Mononuclear cell (primary cell): ENCODE results near the gene ALDH7A1. TPM values are rescaled to one million over a fixed set of nuclear protein-coding genes. Genes with fewer than 3 reads are reported as not detected.
"Not testable (repeated sequence)": the region's sequence is repeated elsewhere in the genome, so short reads cannot be mapped to it uniquely, and the experiment has no call there.

Experiments used
- H3K27me3 ChIP-seq: 2 replicates; pipeline ENCODE4 v1.6.0; 2011; ENCODE audit warnings: low read length, control low read depth; ENCODE audit not compliant: insufficient read depth
- H3K4me1 ChIP-seq: 2 replicates; pipeline ENCODE4 v1.5.1; 2011; ENCODE audit warnings: mild to moderate bottlenecking, low read length, control low read depth; ENCODE audit not compliant: insufficient read depth
- H3K4me3 ChIP-seq: 2 replicates; pipeline ENCODE4 v1.5.1; 2011; ENCODE audit warnings: mild to moderate bottlenecking, low read length, moderate library complexity
- H3K9me3 ChIP-seq: 2 replicates; pipeline ENCODE4 v1.5.1; 2011; ENCODE audit warnings: low read depth, mild to moderate bottlenecking, control low read depth, low read length
- total RNA-seq: library from RNA; depleted of rRNA; stranded (reverse); fragments of >200 nt; gene quantifications from one replicate; pipeline ENCODE4 v1.2.3, GENCODE V29; 2012

ALDH7A1 gene
- total RNA-seq, 1 donor: 0.31 TPM

DNA sequence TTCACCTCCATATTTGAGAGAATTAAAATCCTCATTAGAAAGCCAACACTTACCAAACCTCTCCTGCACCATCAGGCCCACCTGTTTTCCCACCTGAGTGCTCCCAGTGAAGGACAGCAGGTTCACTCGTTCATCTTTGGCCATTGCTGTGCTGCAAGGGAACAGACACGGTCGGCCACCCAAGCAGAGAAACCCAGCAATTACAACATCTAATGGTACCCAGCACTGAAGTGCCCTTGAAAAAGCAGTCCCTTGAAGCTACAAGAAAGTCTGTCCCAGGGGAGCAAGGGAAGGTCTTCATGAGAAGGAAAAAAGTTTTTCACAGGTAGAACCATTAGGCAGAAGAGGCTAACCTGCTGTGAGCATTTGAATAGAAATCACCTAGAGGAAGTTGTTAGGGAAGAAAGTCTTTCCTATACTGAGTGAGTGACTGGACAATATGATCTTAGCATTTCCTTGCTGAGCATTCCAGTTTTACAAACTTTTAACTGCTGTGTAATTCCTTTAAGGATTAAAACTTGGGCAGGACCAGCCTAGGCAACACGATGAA is 26.7 kb downstream of the ALDH7A1 start:
- Histone ChIP-seq H3K4me1 (no peaks in the 10 kb centered on the region), H3K9me3 (no peaks in the 10 kb centered on the region), H3K27me3 (no peaks in the 10 kb centered on the region), H3K4me3 (no peak overlapping the region)

GRCh38 chr5:126562823-126563222 is 32.2 kb downstream of the ALDH7A1 start:
- no peaks in the 10 kb centered on the region for H3K9me3 ChIP-seq
- H3K4me3 ChIP-seq: no peak overlapping the region
- no peaks in the 10 kb centered on the region for H3K4me1 ChIP-seq
- no peaks in the 10 kb centered on the region for H3K27me3 ChIP-seq

DNA sequence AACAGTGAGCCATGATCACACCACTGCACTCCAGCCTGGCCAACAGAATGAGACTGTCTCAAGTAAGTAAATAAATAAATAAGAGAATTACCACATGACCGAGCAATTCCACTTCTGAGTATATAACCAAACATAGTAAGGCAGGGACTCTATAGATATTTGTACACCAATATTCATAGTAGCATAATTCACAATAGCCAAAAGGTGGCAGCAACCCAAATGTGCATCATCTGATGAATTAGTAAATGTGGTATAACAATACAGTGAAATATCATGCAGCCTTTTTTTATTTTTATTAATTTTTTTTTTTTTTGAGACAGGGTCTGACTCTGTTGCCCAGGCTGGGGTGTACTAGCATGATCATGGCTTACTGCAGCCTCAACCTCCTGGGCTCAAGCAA is 33.1 kb downstream of the ALDH7A1 start:
- Histone ChIP-seq H3K27me3 (no peaks in the 10 kb centered on the region), H3K4me3 (no peak overlapping the region), H3K4me1 (no peaks in the 10 kb centered on the region), H3K9me3 (no peaks in the 10 kb centered on the region)

- H3K9me3 ChIP-seq, H3K4me3 ChIP-seq, H3K27me3 ChIP-seq, H3K4me1 ChIP-seq: not testable (repeated sequence)
Observed at GRCh38 chr5:126555101-126555500, 39.9 kb downstream of the ALDH7A1 start.

DNA sequence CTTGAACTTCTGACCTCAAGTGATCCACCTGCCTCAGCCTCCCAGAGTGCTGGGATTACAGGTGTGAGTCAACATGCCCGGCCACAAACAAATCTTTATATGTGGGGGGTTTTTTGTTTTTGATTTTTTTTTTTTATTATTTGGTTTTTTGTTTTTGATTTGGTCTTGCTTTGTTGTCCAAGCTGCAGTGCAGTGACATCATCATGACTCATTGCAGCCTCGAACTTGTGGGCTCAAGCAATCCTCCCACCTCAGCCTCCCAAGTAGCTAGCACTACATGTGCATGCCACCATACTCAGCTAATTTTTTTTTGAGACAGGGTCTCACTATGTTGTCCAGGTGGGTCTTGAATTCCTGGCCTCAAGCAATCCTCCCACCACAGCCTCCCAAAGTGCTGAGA is 42.4 kb downstream of the ALDH7A1 start:
- Histone ChIP-seq H3K4me3 (no peak overlapping the region), H3K27me3 (no peaks in the 10 kb centered on the region), H3K4me1 (no peaks in the 10 kb centered on the region), H3K9me3 (no peaks in the 10 kb centered on the region)

- H3K9me3 ChIP-seq: no peaks in the 10 kb centered on the region
- no peaks in the 10 kb centered on the region for H3K4me1 ChIP-seq
- no peak overlapping the region for H3K4me3 ChIP-seq
- no peaks in the 10 kb centered on the region for H3K27me3 ChIP-seq
Observed at GRCh38 chr5:126544087-126544740, 50.8 kb downstream of the ALDH7A1 start.

DNA sequence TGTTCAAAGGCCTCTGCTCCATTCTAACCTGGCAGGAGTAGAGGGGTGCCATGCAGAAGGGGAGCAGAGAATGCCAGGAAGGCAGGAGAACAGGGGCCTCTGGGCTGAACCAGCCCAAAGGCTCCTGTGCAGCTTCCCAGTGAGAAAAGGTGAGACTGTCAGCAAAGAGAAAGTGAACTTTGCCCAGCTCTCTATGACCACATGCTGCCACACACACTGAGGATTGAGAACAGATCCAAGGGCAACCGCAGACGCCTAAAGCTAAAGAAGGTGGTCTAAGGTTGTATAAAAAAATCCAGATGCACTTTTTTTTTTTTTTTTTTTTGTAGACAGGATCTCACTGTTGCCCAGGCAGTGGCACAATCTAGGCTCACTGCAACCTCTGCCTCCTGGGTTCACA is 51.4 kb downstream of the ALDH7A1 start:
- Histone ChIP-seq H3K27me3 (no peaks in the 10 kb centered on the region), H3K4me1 (no peaks in the 10 kb centered on the region), H3K9me3 (no peaks in the 10 kb centered on the region), H3K4me3 (no peak overlapping the region)

GRCh38 chr5:126543009-126543408 is 52.0 kb downstream of the ALDH7A1 start:
- no peaks in the 10 kb centered on the region for H3K27me3 ChIP-seq
- H3K4me1 ChIP-seq: no peaks in the 10 kb centered on the region
- no peaks in the 10 kb centered on the region for H3K9me3 ChIP-seq
- H3K4me3 ChIP-seq: no peak overlapping the region

- H3K4me3 ChIP-seq: no peak overlapping the region
- H3K4me1 ChIP-seq: no peaks in the 10 kb centered on the region
- no peaks in the 10 kb centered on the region for H3K9me3 ChIP-seq
- no peaks in the 10 kb centered on the region for H3K27me3 ChIP-seq
Observed at GRCh38 chr5:126542441-126542840, 52.6 kb downstream of the ALDH7A1 start.

- H3K4me1 ChIP-seq: no peaks in the 10 kb centered on the region
- no peak overlapping the region for H3K4me3 ChIP-seq
Observed at GRCh38 chr5:126540631-126541030, 54.4 kb downstream of the ALDH7A1 start.

DNA sequence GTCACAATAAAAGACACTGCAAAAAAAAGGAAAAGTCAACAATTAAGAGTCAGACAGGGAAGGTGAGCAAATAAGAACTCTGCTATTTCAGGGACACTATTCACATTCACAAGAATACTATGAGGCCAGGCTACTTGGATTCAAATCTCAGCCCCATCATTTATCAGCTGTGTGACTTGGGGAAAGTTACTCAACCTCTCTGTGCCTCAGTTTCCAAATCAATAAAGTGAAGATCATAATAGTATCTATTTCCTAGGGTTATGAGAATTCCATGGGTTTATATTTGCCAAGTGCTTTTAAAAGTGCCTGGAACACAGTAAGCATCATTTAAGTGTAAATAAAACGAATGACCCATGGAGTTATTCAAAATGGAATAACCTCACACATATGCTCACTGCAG is 56.4 kb downstream of the ALDH7A1 start:
- no peaks in the 10 kb centered on the region for H3K27me3 ChIP-seq
- no peaks in the 10 kb centered on the region for H3K4me1 ChIP-seq
- H3K9me3 ChIP-seq: no peaks in the 10 kb centered on the region
- no peak overlapping the region for H3K4me3 ChIP-seq

More at GRCh38 chr5:126540631-126541030, 54.4 kb downstream of the ALDH7A1 start:
- no peaks in the 10 kb centered on the region for H3K9me3 ChIP-seq
- H3K27me3 ChIP-seq: no peaks in the 10 kb centered on the region

DNA sequence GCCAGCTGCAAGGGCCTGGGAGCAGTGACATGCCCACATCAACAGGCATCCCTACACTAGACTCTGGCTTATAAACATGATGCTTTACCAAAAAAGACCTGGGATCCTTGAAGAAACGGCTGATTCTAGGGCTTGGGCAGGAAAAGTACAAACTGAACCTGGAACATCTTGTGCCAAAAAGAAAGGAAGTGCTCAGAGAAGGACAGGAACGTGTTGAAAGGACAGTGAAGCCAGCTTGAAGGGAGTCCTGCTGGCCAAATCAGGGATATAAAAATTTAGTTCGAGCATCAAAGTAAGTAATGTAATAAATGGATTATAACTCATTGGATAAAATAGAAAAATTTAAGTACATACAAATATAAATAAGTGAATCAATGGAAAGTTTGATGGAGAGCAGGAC is 58.1 kb downstream of the ALDH7A1 start:
- H3K27me3 ChIP-seq: no peaks in the 10 kb centered on the region
- no peaks in the 10 kb centered on the region for H3K9me3 ChIP-seq
- H3K4me1 ChIP-seq: no peaks in the 10 kb centered on the region
- no peak overlapping the region for H3K4me3 ChIP-seq

GRCh38 chr5:126535856-126536545 is 59.0 kb downstream of the ALDH7A1 start:
- H3K4me3 ChIP-seq: no peak overlapping the region
- H3K9me3 ChIP-seq: no peaks in the 10 kb centered on the region
- H3K27me3 ChIP-seq: no peaks in the 10 kb centered on the region
- no peaks in the 10 kb centered on the region for H3K4me1 ChIP-seq

GRCh38 chr5:126534553-126534952 is 60.5 kb downstream of the ALDH7A1 start:
- Histone ChIP-seq H3K9me3 (no peaks in the 10 kb centered on the region), H3K4me3 (no peak overlapping the region), H3K27me3 (no peaks in the 10 kb centered on the region), H3K4me1 (no peaks in the 10 kb centered on the region)

DNA sequence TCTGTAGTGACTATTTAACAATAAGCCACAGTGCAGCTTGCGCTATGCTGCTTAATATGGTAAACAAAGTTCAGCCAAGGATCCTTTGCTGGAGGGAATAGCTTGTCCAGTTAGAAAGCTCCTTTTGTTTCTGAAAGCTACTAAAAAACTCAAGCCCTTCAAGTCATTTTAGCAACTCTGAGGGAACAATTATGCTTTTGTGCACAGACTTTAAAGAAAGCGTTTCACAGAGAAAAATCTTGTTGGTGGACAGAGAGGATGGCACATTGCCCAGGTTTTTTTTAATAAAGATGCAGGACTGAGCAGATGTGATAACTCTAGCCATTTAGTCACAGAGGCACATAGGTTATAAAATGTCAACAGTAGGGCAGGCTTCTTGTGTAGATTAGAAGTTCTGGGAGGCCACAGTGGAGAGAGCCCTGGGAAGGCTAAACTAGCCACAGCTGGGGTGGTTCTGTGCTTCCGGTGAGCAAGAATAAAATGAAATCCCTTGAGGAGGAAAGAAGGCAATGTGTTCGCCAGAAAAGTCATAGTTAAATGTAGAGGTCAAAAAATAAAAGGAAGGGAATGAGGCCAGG is 63.4 kb downstream of the ALDH7A1 start:
- Histone ChIP-seq H3K4me3 (no peak overlapping the region), H3K4me1 (no peaks in the 10 kb centered on the region), H3K27me3 (no peaks in the 10 kb centered on the region), H3K9me3 (no peaks in the 10 kb centered on the region)
